Measurements from ENCODE around the gene OGFOD1. TPM values are rescaled to one million over a fixed set of nuclear protein-coding genes. Genes with fewer than 3 reads are reported as not detected.

The OGFOD1 gene
- total RNA-seq, 1 donor from 2014 or later, result 107 TPM

GRCh38 chr16:56451753-56452689 lies 667 bp downstream of the OGFOD1 start:
- peak overlapping the region; percentile 79 for H2AFZ ChIP-seq (ENCODE audit: low read depth, low read length)
- peak overlapping the region; percentile 83 for H3K27ac ChIP-seq (ENCODE audit: low read depth, low read length)
- H3K9me3 ChIP-seq (ENCODE audit: insufficient read depth, low read depth, low read length), result no peaks in the 10 kb centered on the region
- H3K79me2 ChIP-seq (ENCODE audit: insufficient read depth, low read length), result peaks cover 68% of the 10 kb centered on the region
- Mint-ChIP-seq H3K4me3 (ENCODE audit: unreplicated experiment) (peak overlapping the region; percentile 98), H3K27me3 (ENCODE audit: low read depth, unreplicated experiment) (no peaks in the 10 kb centered on the region), H3K9me3 (ENCODE audit: unreplicated experiment) (no peaks in the 10 kb centered on the region), H3K4me1 (ENCODE audit: low read depth, unreplicated experiment) (peaks cover 22% of the 10 kb centered on the region), H3K27ac (ENCODE audit: unreplicated experiment) (peak overlapping the region; percentile 79), H3K36me3 (ENCODE audit: low read depth, unreplicated experiment) (peaks cover 3% of the 10 kb centered on the region)
- H3K4me1 ChIP-seq (ENCODE audit: insufficient read depth, low read length), result peaks cover 13% of the 10 kb centered on the region
- H3K4me2 ChIP-seq (ENCODE audit: low read length), result peak overlapping the region; percentile 90
- peak overlapping the region; percentile 87 for H3K4me3 ChIP-seq (ENCODE audit: insufficient read depth, low read depth, low read length)
- peaks cover 29% of the 10 kb centered on the region for H3K36me3 ChIP-seq (ENCODE audit: insufficient read depth, low read length)
- H4K20me1 ChIP-seq (ENCODE audit: insufficient read depth, low read length), result peaks cover 55% of the 10 kb centered on the region
- DNase-seq (ENCODE audit: low read depth), result peak; percentile 31
- no peak for TF ChIP-seq EZH2 (IDR thresholded peaks at IDR 0.05; ENCODE audit: insufficient read depth, low read length)
- TF ChIP-seq CTCF (IDR thresholded peaks at IDR 0.05; ENCODE audit: insufficient read depth, low read depth, low read length), result no peak
- no peaks in the 10 kb centered on the region for H3K27me3 ChIP-seq (ENCODE audit: insufficient read depth, low read length)
- peak overlapping the region; percentile 89 for H3K9ac ChIP-seq (ENCODE audit: low read length)
- FAIRE-seq, result peak; percentile 58

GRCh38 chr16:56457927-56458470 lies 6.6 kb downstream of the OGFOD1 start:
- DNase-seq (ENCODE audit: low read depth) (no peak), FAIRE-seq (no peak)
- no peak overlapping the region for H3K27ac ChIP-seq (ENCODE audit: low read depth, low read length)
- H3K27me3 ChIP-seq (ENCODE audit: insufficient read depth, low read length), result no peaks in the 10 kb centered on the region
- no peak overlapping the region for H3K9ac ChIP-seq (ENCODE audit: low read length)
- H3K36me3 Mint-ChIP-seq (ENCODE audit: low read depth, unreplicated experiment), result peaks cover 15% of the 10 kb centered on the region
- H3K9me3 ChIP-seq (ENCODE audit: insufficient read depth, low read depth, low read length), result no peaks in the 10 kb centered on the region
- H3K4me1 ChIP-seq (ENCODE audit: insufficient read depth, low read length), result no peaks in the 10 kb centered on the region
- H3K4me1 Mint-ChIP-seq (ENCODE audit: low read depth, unreplicated experiment), result no peaks in the 10 kb centered on the region
- H3K36me3 ChIP-seq (ENCODE audit: insufficient read depth, low read length), result peaks cover 54% of the 10 kb centered on the region
- peaks cover 9% of the 10 kb centered on the region for H3K79me2 ChIP-seq (ENCODE audit: insufficient read depth, low read length)
- H3K4me3 ChIP-seq (ENCODE audit: insufficient read depth, low read depth, low read length), result no peak overlapping the region
- no peak overlapping the region for H3K4me2 ChIP-seq (ENCODE audit: low read length)
- peaks cover 19% of the 10 kb centered on the region for H4K20me1 ChIP-seq (ENCODE audit: insufficient read depth, low read length)
- H3K9me3 Mint-ChIP-seq (ENCODE audit: unreplicated experiment), result no peaks in the 10 kb centered on the region
- TF ChIP-seq CTCF (IDR thresholded peaks at IDR 0.05; ENCODE audit: insufficient read depth, low read depth, low read length) (no peak), EZH2 (IDR thresholded peaks at IDR 0.05; ENCODE audit: insufficient read depth, low read length) (no peak)
- H3K27ac Mint-ChIP-seq (ENCODE audit: unreplicated experiment), result no peak overlapping the region
- no peak overlapping the region for H2AFZ ChIP-seq (ENCODE audit: low read depth, low read length)
- no peaks in the 10 kb centered on the region for H3K27me3 Mint-ChIP-seq (ENCODE audit: low read depth, unreplicated experiment)
- no peak overlapping the region for H3K4me3 Mint-ChIP-seq (ENCODE audit: unreplicated experiment)

Measured in astrocyte (in vitro differentiated cells and primary cell).